Dermis microvascular lymphatic vessel endothelial cell (primary cell): ENCODE measurements around the gene NSUN2. TPM values are rescaled to one million over a fixed set of nuclear protein-coding genes. Genes with fewer than 3 reads are reported as not detected.

Source experiments
- DNase-seq, 2 donors: peaks; one replicate each; pipeline versions ENCODE4 v3.0.0 to v3.0.0-alpha.2; 2010; ENCODE audit warnings: low read depth in 2 of 2
- total RNA-seq: library from RNA; depleted of rRNA; stranded (reverse); fragments of >200 nt; gene quantifications from 2 replicates; pipeline ENCODE4 v1.2.1, GENCODE V29; 2014

NSUN2 gene
- total RNA-seq, 1 donor from 2014 or later, result 50.3 TPM

DNA sequence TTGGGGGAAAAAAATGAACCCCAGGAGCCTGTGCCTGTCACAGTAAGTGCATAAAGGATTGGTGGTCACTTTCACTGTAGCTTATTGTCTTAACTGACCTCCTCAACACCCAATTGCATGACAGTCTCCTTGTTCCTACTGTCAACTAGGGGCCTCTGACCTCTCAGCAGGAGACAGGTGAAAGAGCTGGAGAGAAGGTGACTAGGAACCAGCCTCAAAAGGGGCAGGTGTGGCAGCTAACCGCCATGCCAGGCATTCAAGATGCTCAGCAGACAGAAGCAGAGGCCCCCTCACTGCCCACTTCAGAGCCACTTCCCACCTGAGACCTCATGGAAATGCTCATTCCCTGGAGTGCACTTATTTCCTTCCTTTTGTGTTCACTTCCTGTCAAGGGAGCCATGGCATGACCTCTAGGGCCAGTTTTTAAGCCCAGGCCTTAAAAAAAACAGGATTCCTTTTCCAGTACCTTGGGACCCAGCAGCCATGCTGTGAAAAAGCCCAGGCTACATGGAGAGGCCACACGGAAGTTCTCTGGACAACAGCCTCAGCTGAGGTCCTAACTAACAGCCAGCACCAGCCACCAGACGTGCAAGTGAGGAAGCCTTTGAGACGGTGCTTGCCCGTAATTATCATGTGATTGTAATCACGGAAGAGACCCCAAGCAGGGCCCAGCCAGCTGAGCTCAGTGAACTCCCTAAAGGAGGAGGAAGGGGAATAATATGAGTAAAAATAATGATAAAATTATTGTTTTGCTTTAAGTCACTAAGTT lies 74.9 kb downstream of the NSUN2 start:
- no peak for DNase-seq

DNA sequence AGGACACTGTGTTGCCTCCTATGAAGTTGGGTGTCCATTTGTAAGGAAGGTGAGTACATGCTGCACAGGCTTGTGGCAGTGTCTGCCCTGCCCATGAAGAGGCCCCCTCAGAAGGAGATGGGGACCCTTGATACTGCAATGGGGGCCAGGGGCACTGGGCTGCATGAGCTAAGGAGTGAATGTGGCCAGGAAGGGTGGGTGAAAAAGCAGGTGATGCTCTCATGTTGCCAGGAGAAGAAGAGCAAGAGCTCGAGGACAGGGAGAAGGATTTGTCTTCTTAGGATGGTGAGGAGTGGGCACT lies 76.1 kb downstream of the NSUN2 start:
- DNase-seq, result no peak

DNA sequence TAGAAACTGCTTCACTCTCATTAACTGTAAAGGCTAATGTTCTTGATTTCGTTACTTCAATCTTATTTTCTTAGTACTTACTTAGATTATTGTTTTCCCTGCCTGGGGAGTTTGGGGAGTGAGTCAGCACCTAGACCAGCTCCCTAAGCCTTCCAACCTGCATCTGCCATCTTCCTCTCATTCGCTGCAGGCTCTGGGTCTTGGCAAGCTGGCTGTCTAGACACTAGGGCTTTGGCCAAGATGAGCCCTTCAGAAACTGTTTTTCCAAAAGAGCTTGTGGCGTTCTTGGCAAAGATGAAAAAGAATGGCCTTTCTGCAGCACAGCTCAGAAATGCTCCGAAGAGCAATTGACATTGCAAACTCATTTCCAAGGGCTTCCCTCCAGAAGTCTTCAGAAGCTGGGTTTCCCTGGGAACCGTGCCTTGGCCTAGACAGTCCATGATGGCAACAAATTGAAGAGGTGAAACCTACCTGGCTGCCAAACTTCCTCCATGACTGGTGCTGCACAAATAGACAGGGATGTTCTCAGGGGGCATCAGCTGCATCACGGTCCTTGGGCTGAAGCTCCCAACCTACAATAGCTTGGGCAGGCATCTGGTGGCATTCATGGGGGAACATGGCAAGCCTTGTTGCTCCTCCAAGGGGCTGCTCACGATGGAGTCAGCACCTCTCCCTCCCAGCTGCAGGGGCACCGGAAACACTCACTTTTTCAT lies 76.6 kb downstream of the NSUN2 start:
- no peak for DNase-seq

DNA sequence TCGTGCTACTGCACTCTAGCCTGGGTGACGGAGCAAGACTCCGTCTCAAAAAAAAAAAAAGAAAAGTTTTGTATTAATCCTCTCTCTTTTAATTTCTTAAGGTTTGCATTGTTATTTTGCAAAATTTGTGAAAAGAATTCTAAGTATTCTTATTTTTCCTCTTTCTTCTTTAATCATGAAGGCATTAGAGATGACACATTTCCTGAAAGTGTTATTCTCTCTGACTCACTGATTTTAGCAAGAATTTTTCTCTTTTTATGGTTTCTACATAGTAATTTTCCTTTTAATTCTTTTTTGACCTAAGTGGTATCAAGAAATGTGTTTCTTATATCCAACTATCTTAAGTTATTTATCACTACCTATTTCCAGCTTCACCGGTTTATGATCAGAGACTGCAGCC lies 78.0 kb downstream of the NSUN2 start:
- DNase-seq, result peak in 1 of 2 donors; percentile 19

DNA sequence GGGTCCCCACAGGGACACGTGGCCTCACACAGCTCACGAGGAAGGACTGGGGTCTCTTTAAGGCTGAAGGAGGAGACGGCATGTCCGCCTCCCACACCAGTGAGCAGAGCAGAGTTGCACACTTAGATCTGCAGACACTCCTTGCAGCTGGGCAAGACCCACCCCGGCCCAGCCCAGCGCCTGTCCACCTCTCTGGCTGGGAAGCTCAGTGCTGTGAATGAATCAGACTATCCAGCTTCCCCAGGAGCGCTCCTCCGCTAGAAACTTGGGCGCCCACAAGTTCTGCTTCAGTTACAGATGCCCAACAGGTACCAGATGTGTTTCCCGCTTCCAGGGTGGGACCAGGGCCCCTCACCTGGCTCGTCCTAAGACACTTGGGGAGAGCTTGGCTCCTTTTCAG lies 78.9 kb downstream of the NSUN2 start:
- no peak for DNase-seq

DNA sequence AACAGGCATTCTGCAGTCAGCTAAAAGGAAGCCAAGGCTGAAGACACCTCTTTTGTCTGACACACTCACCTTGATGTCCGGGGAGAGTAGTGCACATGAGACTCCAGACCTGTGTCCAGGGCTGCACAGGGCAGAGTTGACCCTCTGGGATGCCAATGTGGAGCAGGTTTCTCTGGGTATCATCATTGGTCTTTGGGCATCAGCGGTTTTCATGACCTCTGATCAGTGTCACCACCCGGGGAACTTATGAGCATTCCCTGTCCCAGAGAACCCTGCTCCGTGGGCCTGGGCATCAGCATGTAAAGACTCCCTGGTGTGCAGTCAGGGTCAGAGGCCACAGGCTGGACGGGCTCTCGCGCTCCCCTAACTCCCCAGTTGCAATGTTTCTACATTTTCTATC lies 80.2 kb downstream of the NSUN2 start:
- DNase-seq, result no peak

DNA sequence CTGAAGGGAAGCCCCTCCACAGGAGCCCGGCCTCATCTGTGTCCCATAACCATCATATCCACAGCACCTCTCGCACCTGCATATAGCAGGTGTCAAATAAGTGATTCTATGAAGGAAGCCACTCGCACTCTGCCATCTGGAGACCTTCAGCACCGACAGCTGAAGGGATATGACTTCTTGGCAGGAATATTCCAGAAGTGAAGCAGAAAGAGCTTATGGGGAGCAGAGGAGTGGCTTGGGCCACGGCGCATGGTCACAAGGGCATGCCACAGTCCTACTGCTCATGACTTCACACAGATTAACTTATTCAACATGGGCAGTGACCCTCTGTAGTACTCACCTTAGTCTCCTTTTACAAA lies 80.9 kb downstream of the NSUN2 start:
- no peak for DNase-seq

DNA sequence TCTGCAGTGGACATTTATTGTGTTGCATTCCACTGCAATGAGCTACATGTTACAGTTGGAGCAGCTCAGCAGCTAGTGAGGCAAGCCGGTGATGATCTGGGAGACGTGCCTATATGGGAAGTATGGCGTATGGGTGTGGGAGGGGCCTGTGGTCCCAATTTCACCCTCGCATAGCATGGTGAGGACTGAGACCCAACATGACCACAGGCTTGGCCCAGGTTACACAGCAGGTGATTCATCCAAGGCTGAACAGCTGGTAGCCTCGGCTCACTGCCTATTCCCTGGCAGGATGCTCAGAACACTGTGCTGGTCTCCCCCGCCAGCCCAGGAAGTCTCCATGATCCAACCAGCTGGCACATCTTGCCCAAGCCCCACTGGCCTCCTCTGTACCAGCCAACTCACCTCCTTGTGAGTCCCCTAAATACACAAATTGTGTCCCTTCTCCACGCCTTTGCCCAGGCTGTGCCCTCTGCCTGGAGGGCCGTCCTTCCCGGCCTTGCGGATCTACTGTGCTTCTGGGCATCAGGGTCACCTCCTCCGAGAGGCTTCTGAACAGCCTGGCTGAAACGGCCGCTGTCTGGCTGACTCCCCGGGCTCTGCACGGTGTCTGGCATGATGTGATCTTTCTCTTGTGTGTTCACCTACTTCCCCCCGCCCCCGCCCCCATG lies 81.4 kb downstream of the NSUN2 start:
- no peak for DNase-seq

DNA sequence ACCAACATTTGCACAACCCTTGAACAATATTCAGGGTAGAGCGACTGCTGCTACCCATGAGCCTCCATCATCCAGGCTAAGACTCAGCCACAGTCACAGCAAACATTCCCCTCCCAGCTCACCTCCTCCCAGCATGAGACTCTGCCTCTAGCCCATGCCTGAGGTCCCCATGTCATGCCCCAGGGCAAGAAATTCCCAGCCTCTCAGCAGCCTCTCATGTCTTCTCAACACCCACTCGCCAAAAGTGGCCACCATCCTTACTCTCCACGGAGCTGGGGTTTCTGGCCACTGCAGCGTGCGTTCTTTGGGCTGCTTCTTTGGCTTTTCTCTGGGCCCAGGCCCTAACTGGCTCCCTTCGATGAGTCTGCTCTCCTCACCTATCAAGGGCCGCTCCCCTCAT lies 82.2 kb downstream of the NSUN2 start:
- DNase-seq, result no peak

Other genes with a start within 250 kb of the NSUN2 start
- gene UBE2QL1, start 184.2 kb downstream of the NSUN2 start, total RNA-seq, result 0.13 and 1.0 TPM in 2 replicates
- 5.3 and 5.9 TPM in 2 replicates for gene SRD5A1, start 396 bp upstream of the NSUN2 start, total RNA-seq
- gene TENT4A, start 80.4 kb upstream of the NSUN2 start, total RNA-seq, result 6.9 and 8.0 TPM in 2 replicates